WTC11 (cell line): ENCODE results near the gene LRP1. TPM values are rescaled to one million over a fixed set of nuclear protein-coding genes. Genes with fewer than 3 reads are reported as not detected.

Experiments used
- ATAC-seq: fragments of 200-7000 bp; cut with Tn5 transposase; 2 replicates; pipeline ENCODE4 v1.10.0; 2021; ENCODE audit warnings: mild to moderate bottlenecking, moderate library complexity
- Bru-seq: library from RNA; stranded (reverse); fragments of 400-500 nt; gene quantifications from one replicate; lab custom pipeline; 2021; lab: Mats Ljungman, UMichigan
- CTCF ChIA-PET: fragments of 300-600 bp; sonication (Branson Sonifier 250); formaldehyde crosslinking; loops from one replicate; lab custom pipeline; 2021; ENCODE audit warnings: antibody characterized with exemption; lab: Charles Lee
- POLR2A ChIA-PET: fragments of 350-600 bp; sonication (Branson Sonifier 250); formaldehyde crosslinking; loops from one replicate; lab custom pipeline; 2021; ENCODE audit warnings: antibody characterized with exemption; lab: Charles Lee
- DNase-seq: peaks from one replicate; pipeline ENCODE4 v3.0.0; 2021; ENCODE audit warnings: low spot score
- H3K27ac Mint-ChIP-seq: 2 replicates; pipeline ENCODE4 v1.8.0; 2021; ENCODE audit warnings: mixed read lengths
- H3K27me3 Mint-ChIP-seq: 2 replicates; pipeline ENCODE4 v1.8.0; 2021; ENCODE audit warnings: low read depth, mild to moderate bottlenecking, moderate library complexity, mixed read lengths
- H3K36me3 Mint-ChIP-seq: 2 replicates; pipeline ENCODE4 v1.8.0; 2021; ENCODE audit warnings: mixed read lengths
- H3K4me1 Mint-ChIP-seq: 2 replicates; pipeline ENCODE4 v1.8.0; 2022; ENCODE audit warnings: mixed read lengths
- H3K4me3 Mint-ChIP-seq: 2 replicates; pipeline ENCODE4 v1.8.0; 2021; ENCODE audit warnings: mild to moderate bottlenecking, moderate library complexity, mixed read lengths
- H3K9me3 Mint-ChIP-seq: 2 replicates; pipeline ENCODE4 v1.8.0; 2021; ENCODE audit warnings: mixed read lengths
- ATF2 ChIP-seq: sonication (generic); formaldehyde crosslinking; IDR thresholded peaks from 2 replicates; pipeline ENCODE4 v1.8.1; 2022; ENCODE audit warnings: low read depth, missing genetic modification reagents, borderline replicate concordance
- FOXK1 ChIP-seq: sonication (generic); formaldehyde crosslinking; IDR thresholded peaks from 2 replicates; pipeline ENCODE4 v1.8.0; 2022; ENCODE audit warnings: mild to moderate bottlenecking, moderate library complexity, missing genetic modification reagents
- GABPB1 ChIP-seq: sonication (generic); formaldehyde crosslinking; IDR thresholded peaks from 2 replicates; pipeline ENCODE4 v1.8.1; 2023; ENCODE audit warnings: mild to moderate bottlenecking, missing genetic modification reagents
- GTF2I ChIP-seq: fragments of 250-450 bp; sonication (Bioruptor Pico); conservative IDR thresholded peaks from 2 replicates; pipeline ENCODE4 v1.4.0; 2021; ENCODE audit warnings: mild to moderate bottlenecking
- NFE2L1 ChIP-seq: sonication (generic); formaldehyde crosslinking; IDR thresholded peaks from 2 replicates; pipeline ENCODE4 v1.8.1; 2023; ENCODE audit warnings: missing genetic modification reagents
- NFYB ChIP-seq: sonication (generic); formaldehyde crosslinking; conservative IDR thresholded peaks from 2 replicates; pipeline ENCODE4 v1.8.0; 2022; ENCODE audit warnings: low read depth, missing genetic modification reagents
- NR2C2 ChIP-seq: sonication (generic); formaldehyde crosslinking; IDR thresholded peaks from 2 replicates; pipeline ENCODE4 v1.8.0; 2022; ENCODE audit warnings: mild to moderate bottlenecking, missing genetic modification reagents
- SMAD4 ChIP-seq: sonication (generic); formaldehyde crosslinking; IDR thresholded peaks from 2 replicates; pipeline ENCODE4 v1.8.0; 2022; ENCODE audit warnings: mild to moderate bottlenecking, missing genetic modification reagents
- SOX15 ChIP-seq: fragments of 250-450 bp; sonication (Bioruptor Pico); IDR thresholded peaks from 2 replicates; pipeline ENCODE4 v1.9.0; 2021; ENCODE audit warnings: mild to moderate bottlenecking
- TEAD1 ChIP-seq: sonication (generic); formaldehyde crosslinking; IDR thresholded peaks from 2 replicates; pipeline ENCODE4 v1.8.0; 2022; ENCODE audit warnings: mild to moderate bottlenecking, missing genetic modification reagents
- ZBTB21 ChIP-seq: sonication (generic); formaldehyde crosslinking; IDR thresholded peaks from 2 replicates; pipeline ENCODE4 v1.8.1; 2023; ENCODE audit warnings: mild to moderate bottlenecking, missing genetic modification reagents, borderline replicate concordance
- ZBTB43 ChIP-seq: sonication (generic); formaldehyde crosslinking; IDR thresholded peaks from 2 replicates; pipeline ENCODE4 v1.8.1; 2023; ENCODE audit warnings: mild to moderate bottlenecking, missing genetic modification reagents
- ZNF138 ChIP-seq: sonication (generic); formaldehyde crosslinking; conservative IDR thresholded peaks from 2 replicates; pipeline ENCODE4 v1.8.1; 2022; ENCODE audit warnings: mild to moderate bottlenecking, moderate library complexity, missing genetic modification reagents
- ZNF219 ChIP-seq: sonication (generic); formaldehyde crosslinking; IDR thresholded peaks from 2 replicates; pipeline ENCODE4 v1.8.0; 2023; ENCODE audit warnings: missing genetic modification reagents, mild to moderate bottlenecking, borderline replicate concordance
- ZNF232 ChIP-seq: sonication (generic); formaldehyde crosslinking; IDR thresholded peaks from 2 replicates; pipeline ENCODE4 v1.8.0; 2022; ENCODE audit warnings: mild to moderate bottlenecking, missing genetic modification reagents
- ZSCAN18 ChIP-seq: fragments of 250-450 bp; sonication (Bioruptor Pico); IDR thresholded peaks from 2 replicates; pipeline ENCODE4 v2.1.2; 2022; ENCODE audit warnings: mild to moderate bottlenecking, moderate library complexity
- long read RNA-seq, 3 experiments: library from RNA in 1 of 3; library from capped mRNA in 1 of 3; library from polyadenylated mRNA in 1 of 3; unstranded in 2 of 3; stranded (forward) in 1 of 3; transcript quantifications; one replicate each; pipeline ENCODE4 v2.0.0, GENCODE V29; 2021
- total RNA-seq: library from RNA; stranded (reverse); gene quantifications from 3 replicates; pipeline ENCODE4 v1.2.3, GENCODE V29; 2021
- TF ChIP-seq, protein P1 (sequence below): sonication (generic); formaldehyde crosslinking; IDR thresholded peaks from 2 replicates; pipeline ENCODE4 v1.8.0; 2022; ENCODE audit warnings: mild to moderate bottlenecking, missing genetic modification reagents
- TF ChIP-seq, protein P2 (sequence below): sonication (generic); formaldehyde crosslinking; conservative IDR thresholded peaks from 2 replicates; pipeline ENCODE4 v1.8.1; 2022; ENCODE audit warnings: mild to moderate bottlenecking, missing genetic modification reagents
- TF ChIP-seq, protein P3 (sequence below): sonication (generic); formaldehyde crosslinking; IDR thresholded peaks from 2 replicates; pipeline ENCODE4 v1.8.0; 2023; ENCODE audit warnings: mild to moderate bottlenecking, missing genetic modification reagents

LRP1 gene
- total RNA-seq (107 to 120 TPM (median 112 TPM) in 3 replicates), Bru-seq, nascent RNA (percentile 61 among the genes with signal in this experiment)
- long read RNA-seq, experiment 1, full-length matches to known transcripts = 4 of 237 reads
- long read RNA-seq, experiment 1, partial matches to known transcripts = 206 of 237 reads
- long read RNA-seq, experiment 1, other reads (novel, unspliced or antisense) = 27 of 237 reads
- long read RNA-seq, experiment 2, partial matches to known transcripts = 85 of 123 reads
- long read RNA-seq, experiment 2, other reads (novel, unspliced or antisense) = 38 of 123 reads
- long read RNA-seq, experiment 3, partial matches to known transcripts = 0 of 2 reads
- long read RNA-seq, experiment 3, other reads (novel, unspliced or antisense) = 1 of 2 reads

DNA sequence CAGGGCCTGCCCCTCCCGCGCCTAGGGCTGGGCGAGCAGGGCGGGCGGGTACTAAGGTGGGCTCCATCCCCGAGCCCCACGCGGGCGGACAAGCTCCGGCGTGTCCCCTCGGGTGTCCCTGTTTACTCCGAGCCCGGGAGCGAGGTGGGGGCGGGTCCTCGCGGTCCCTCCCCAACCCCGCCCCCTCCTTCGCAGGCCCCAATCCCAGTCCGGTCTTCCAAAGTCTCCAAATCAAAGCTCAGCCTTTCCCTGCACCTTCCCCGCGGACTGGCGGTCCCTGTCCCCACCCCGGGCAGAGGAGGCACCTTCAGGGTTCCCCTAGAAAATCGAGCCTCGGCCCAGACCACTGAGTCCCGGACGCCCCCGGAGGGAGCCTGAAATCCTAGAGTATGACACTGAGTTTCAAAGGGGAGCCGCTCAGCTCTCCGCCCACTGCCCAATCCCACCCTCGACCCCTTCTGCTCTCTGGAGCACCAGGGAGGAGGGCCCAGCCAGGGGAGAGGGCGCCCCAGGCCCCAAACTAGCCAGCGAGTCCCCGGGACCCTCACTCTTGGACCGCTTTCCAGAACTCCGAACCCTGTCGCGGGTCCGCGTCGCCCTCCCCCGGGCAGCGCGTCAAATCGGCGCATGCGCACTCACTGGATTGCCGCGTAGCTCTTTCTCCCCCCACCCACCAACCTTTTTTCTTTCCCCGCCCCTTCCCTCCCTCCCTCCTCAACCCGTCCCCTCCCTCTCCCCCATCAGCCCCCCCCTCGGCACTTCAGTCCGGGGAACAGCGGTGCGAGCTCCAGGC is at the start of gene LRP1:
Gene LRP1, plus strand, starts transcription at position 758 of the 793 bp plus-strand sequence. CDS start 482 bp downstream, outside the sequence.
- peaks cover 10% of the 10 kb centered on the region for H3K9me3 Mint-ChIP-seq
- DNase-seq = peak; percentile 78
- TF ChIP-seq ZNF232 (CRISPR knock-in tag) = 0 out of 2 replicates have a peak, but pooled peaks have one; percentile 29
- peak; percentile 66 for TF ChIP-seq FOXK1 (CRISPR knock-in tag)
- TF ChIP-seq SMAD4 = no peak
- no peak for TF ChIP-seq ZBTB21 (CRISPR knock-in tag)
- TF ChIP-seq, protein P1, sequence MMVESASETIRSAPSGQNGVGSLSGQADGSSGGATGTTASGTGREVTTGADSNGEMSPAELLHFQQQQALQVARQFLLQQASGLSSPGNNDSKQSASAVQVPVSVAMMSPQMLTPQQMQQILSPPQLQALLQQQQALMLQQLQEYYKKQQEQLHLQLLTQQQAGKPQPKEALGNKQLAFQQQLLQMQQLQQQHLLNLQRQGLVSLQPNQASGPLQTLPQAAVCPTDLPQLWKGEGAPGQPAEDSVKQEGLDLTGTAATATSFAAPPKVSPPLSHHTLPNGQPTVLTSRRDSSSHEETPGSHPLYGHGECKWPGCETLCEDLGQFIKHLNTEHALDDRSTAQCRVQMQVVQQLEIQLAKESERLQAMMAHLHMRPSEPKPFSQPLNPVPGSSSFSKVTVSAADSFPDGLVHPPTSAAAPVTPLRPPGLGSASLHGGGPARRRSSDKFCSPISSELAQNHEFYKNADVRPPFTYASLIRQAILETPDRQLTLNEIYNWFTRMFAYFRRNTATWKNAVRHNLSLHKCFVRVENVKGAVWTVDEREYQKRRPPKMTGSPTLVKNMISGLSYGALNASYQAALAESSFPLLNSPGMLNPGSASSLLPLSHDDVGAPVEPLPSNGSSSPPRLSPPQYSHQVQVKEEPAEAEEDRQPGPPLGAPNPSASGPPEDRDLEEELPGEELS (CRISPR knock-in tag) = no peak
- TF ChIP-seq, protein P2, sequence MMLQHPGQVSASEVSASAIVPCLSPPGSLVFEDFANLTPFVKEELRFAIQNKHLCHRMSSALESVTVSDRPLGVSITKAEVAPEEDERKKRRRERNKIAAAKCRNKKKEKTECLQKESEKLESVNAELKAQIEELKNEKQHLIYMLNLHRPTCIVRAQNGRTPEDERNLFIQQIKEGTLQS (CRISPR knock-in tag) = no peak
- no peak for TF ChIP-seq ATF2 (CRISPR knock-in tag)
- no peak for TF ChIP-seq SOX15
- TF ChIP-seq GTF2I (CRISPR knock-in tag) = no peak
- no peak for TF ChIP-seq ZBTB43 (CRISPR knock-in tag)
- TF ChIP-seq, protein P3, sequence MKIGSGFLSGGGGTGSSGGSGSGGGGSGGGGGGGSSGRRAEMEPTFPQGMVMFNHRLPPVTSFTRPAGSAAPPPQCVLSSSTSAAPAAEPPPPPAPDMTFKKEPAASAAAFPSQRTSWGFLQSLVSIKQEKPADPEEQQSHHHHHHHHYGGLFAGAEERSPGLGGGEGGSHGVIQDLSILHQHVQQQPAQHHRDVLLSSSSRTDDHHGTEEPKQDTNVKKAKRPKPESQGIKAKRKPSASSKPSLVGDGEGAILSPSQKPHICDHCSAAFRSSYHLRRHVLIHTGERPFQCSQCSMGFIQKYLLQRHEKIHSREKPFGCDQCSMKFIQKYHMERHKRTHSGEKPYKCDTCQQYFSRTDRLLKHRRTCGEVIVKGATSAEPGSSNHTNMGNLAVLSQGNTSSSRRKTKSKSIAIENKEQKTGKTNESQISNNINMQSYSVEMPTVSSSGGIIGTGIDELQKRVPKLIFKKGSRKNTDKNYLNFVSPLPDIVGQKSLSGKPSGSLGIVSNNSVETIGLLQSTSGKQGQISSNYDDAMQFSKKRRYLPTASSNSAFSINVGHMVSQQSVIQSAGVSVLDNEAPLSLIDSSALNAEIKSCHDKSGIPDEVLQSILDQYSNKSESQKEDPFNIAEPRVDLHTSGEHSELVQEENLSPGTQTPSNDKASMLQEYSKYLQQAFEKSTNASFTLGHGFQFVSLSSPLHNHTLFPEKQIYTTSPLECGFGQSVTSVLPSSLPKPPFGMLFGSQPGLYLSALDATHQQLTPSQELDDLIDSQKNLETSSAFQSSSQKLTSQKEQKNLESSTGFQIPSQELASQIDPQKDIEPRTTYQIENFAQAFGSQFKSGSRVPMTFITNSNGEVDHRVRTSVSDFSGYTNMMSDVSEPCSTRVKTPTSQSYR (CRISPR knock-in tag) = peak; percentile 22; the same call in 1 of the 2 replicates
- TF ChIP-seq NR2C2 = no peak
- TF ChIP-seq GABPB1 (CRISPR knock-in tag) = no peak
- TF ChIP-seq TEAD1 (CRISPR knock-in tag) = no peak
- no peak for TF ChIP-seq NFYB (CRISPR knock-in tag)
- no peak for TF ChIP-seq NFE2L1 (CRISPR knock-in tag)
- no peak for TF ChIP-seq ZNF138 (CRISPR knock-in tag)
- no peak for TF ChIP-seq ZNF219 (CRISPR knock-in tag)
- TF ChIP-seq ZSCAN18 (CRISPR knock-in tag) = no peak
- TF ChIP-seq, all 79 proteins: peak for 3
- ATAC-seq = peak; percentile 40
- peak within 1 kb of the TSS; percentile 89 for H3K27ac Mint-ChIP-seq
- H3K4me1 Mint-ChIP-seq = peaks cover 49% of the 10 kb centered on the region
- peaks cover 6% of the 10 kb centered on the region for H3K27me3 Mint-ChIP-seq
- ChIA-PET POLR2A (interaction anchor here (0.7 to 3.5 kb wide), 13 partner anchors 14 to 491 kb away, joined by 3 to 21 read pairs (median 5); partner anchors contain the start of genes INHBE, NAB2, NEMP1 and SHMT2), CTCF (interaction anchor here (0.6 to 5.9 kb wide), 54 partner anchors 9 to 1010 kb away, joined by 3 to 112 read pairs (median 4); partner anchors contain the start of genes NAB2, NEMP1, NXPH4 and SHMT2)
- H3K36me3 Mint-ChIP-seq = peaks cover 2% of the 10 kb centered on the region; the same call in 1 of the 2 replicates
- H3K4me3 Mint-ChIP-seq = peak within 1 kb of the TSS; percentile 85
